Measurements from ENCODE around the gene DMRT2. TPM values are rescaled to one million over a fixed set of nuclear protein-coding genes. Genes with fewer than 3 reads are reported as not detected.
A peak's percentile ranks its signal among the peaks of the same experiment; 100 is the strongest.

The DMRT2 gene
- total RNA-seq, 1 experiment from 2014 or later, result not detected

- Histone ChIP-seq H4K20me1 (ENCODE audit: control insufficient read depth, insufficient read depth, insufficient read length) (no peaks in the 10 kb centered on the region), H3K4me1 (ENCODE audit: insufficient read depth, low read length) (0 out of 2 replicates have a peak, but pooled peaks cover 2% of the 10 kb centered on the region), H3K23ac (ENCODE audit: insufficient read length, low read depth, low read length) (no peak overlapping the region), H3K14ac (ENCODE audit: insufficient read depth, low read length) (no peak overlapping the region), H4K5ac (ENCODE audit: insufficient read length, low read depth, low read length) (no peak overlapping the region), H4K8ac (replicated peaks; ENCODE audit: insufficient read length, low read depth, low read length) (no peak overlapping the region), H2BK15ac (ENCODE audit: low read depth, low read length) (no peak overlapping the region), H3K27ac (ENCODE audit: insufficient read length, low read depth, low read length) (no peak overlapping the region), H3K4ac (ENCODE audit: low read depth, low read length) (no peak overlapping the region), H4K91ac (ENCODE audit: insufficient read length, low read depth, low read length) (no peak overlapping the region), H3T11ph (ENCODE audit: low read length) (no peak overlapping the region), H3K79me2 (ENCODE audit: insufficient read depth, low read length) (no peaks in the 10 kb centered on the region), H2BK12ac (ENCODE audit: insufficient read length, low read depth, low read length) (no peak overlapping the region), H3K9ac (ENCODE audit: extremely low read depth, insufficient read length, low read length) (no peak overlapping the region), H3K9me3 (ENCODE audit: control insufficient read depth, low read depth, low read length) (no peaks in the 10 kb centered on the region), H2BK5ac (ENCODE audit: insufficient read length, low read length) (no peak overlapping the region), H3K27me3 (ENCODE audit: insufficient read depth, low read length) (no peaks in the 10 kb centered on the region), H2AK5ac (ENCODE audit: insufficient read length, low read length) (no peak overlapping the region), H3K18ac (ENCODE audit: insufficient read length, low read depth, low read length) (no peak overlapping the region), H3K56ac (ENCODE audit: insufficient read length, low read depth, low read length) (no peak overlapping the region), H2BK20ac (ENCODE audit: low read depth, low read length, poor library complexity, severe bottlenecking) (no peak overlapping the region), H3K23me2 (ENCODE audit: insufficient read length, low read depth, low read length, poor library complexity, severe bottlenecking) (no peaks in the 10 kb centered on the region), H3K79me1 (ENCODE audit: insufficient read depth, low read depth, low read length, poor library complexity, severe bottlenecking) (no peaks in the 10 kb centered on the region), H2BK120ac (ENCODE audit: low read depth, low read length, poor library complexity, severe bottlenecking) (no peak overlapping the region), H2AFZ (ENCODE audit: low read length) (no peak overlapping the region), H3K4me2 (ENCODE audit: insufficient read depth, insufficient read length, low read length) (no peak overlapping the region)
- no CpG with 5 or more reads among the region's 14 CpGs for WGBS (ENCODE audit: extremely low coverage, insufficient read length, low lambda C conversion rate)
- Mint-ChIP-seq H3K9me3 (peaks cover 0 to 3% of the 10 kb centered on the region in 2 experiments; a peak in 1 of 5 replicates), H3K4me3 (no peak overlapping the region), H3K27me3 (ENCODE audit: low read depth) (peaks cover 32% of the 10 kb centered on the region), H3K4me1 (peaks cover 2 to 11% of the 10 kb centered on the region in 2 experiments; a peak in 3 of 4 replicates), H3K36me3 (ENCODE audit: insufficient read depth in 1 of 3, low read depth in 3 of 3) (no peaks in the 10 kb centered on the region), H3K27ac (no peak overlapping the region)
- peak; percentile 83 for DNase-seq
- TF ChIP-seq CTCF (conservative IDR thresholded peaks at IDR 0.05), result peak; percentile 98
These were observed 41.0 kb upstream of the DMRT2 start for GRCh38 chr9:1009101-1009707.
